Mesenchymal stem cell (in vitro differentiated cells and primary cell): ENCODE measurements around the gene HADH.

Source experiments
- DNase-seq: peaks from one replicate; pipeline ENCODE4 v3.0.0-alpha.2; 2013
- H2AFZ ChIP-seq: one replicate; pipeline ENCODE4 v1.6.1; 2013; ENCODE audit warnings: low read depth, mild to moderate bottlenecking, control low read depth, inconsistent platforms, low read length, moderate library complexity
- H2AK5ac ChIP-seq: 2 replicates; pipeline ENCODE4 v1.6.1; 2013; ENCODE audit warnings: low read length, moderate library complexity, mild to moderate bottlenecking, inconsistent platforms; ENCODE audit not compliant: severe bottlenecking
- H2BK120ac ChIP-seq: one replicate; pipeline ENCODE4 v1.6.1; 2013; ENCODE audit warnings: low read depth, mild to moderate bottlenecking, inconsistent platforms, low read length, moderate library complexity
- H2BK12ac ChIP-seq, 2 experiments: one replicate each; pipeline ENCODE4 v1.6.1; 2013; ENCODE audit warnings: inconsistent platforms in 2 of 2, low read length in 2 of 2, mild to moderate bottlenecking in 2 of 2, moderate library complexity in 2 of 2, control low read depth in 1 of 2
- H2BK15ac ChIP-seq: one replicate; pipeline ENCODE4 v1.6.1; 2013; ENCODE audit warnings: mild to moderate bottlenecking, low read depth, inconsistent platforms; ENCODE audit not compliant: poor library complexity, severe bottlenecking
- H2BK5ac ChIP-seq: 2 replicates; pipeline ENCODE4 v1.6.1; 2013; ENCODE audit warnings: low read depth, mild to moderate bottlenecking, low read length, control low read depth, inconsistent platforms; ENCODE audit not compliant: poor library complexity, severe bottlenecking
- H3K14ac ChIP-seq, 2 experiments: one replicate each; pipeline ENCODE4 v1.6.1; 2013; ENCODE audit warnings: inconsistent platforms in 2 of 2, low read length in 2 of 2, control low read depth in 1 of 2, mild to moderate bottlenecking in 1 of 2, moderate library complexity in 1 of 2
- H3K18ac ChIP-seq, 2 experiments: one replicate each; pipeline ENCODE4 v1.6.1; 2013; ENCODE audit warnings: inconsistent platforms in 2 of 2, low read length in 2 of 2, control low read depth in 1 of 2, low read depth in 1 of 2, mild to moderate bottlenecking in 1 of 2
- H3K23ac ChIP-seq, 2 experiments: one replicate each; pipeline ENCODE4 v1.6.1; 2013; ENCODE audit warnings: inconsistent platforms in 2 of 2, low read length in 2 of 2, mild to moderate bottlenecking in 2 of 2, moderate library complexity in 2 of 2, control low read depth in 1 of 2
- H3K27ac ChIP-seq: 2 replicates; pipeline ENCODE4 v1.5.1; 2013; ENCODE audit warnings: mild to moderate bottlenecking, moderate library complexity, low read length, control low read depth, inconsistent platforms; ENCODE audit not compliant: poor library complexity, severe bottlenecking
- H3K27me3 ChIP-seq, 2 experiments: 2 replicates each; pipeline versions ENCODE4 v1.6.1 to v1.7.0; 2013; ENCODE audit warnings: low read length in 2 of 2, mild to moderate bottlenecking in 2 of 2, moderate library complexity in 2 of 2, control low read depth in 1 of 2, inconsistent platforms in 1 of 2; ENCODE audit not compliant: control insufficient read depth in 1 of 2, insufficient read depth in 1 of 2
- H3K36me3 ChIP-seq, 2 experiments: 2 replicates each; pipeline versions ENCODE4 v1.6.1 to v1.7.0; 2013; ENCODE audit warnings: low read length in 2 of 2, control low read depth in 1 of 2, inconsistent platforms in 1 of 2, low read depth in 1 of 2, mild to moderate bottlenecking in 1 of 2; ENCODE audit not compliant: insufficient read depth in 2 of 2, control insufficient read depth in 1 of 2
- H3K4ac ChIP-seq, 2 experiments: one replicate each; pipeline ENCODE4 v1.6.1; 2013; ENCODE audit warnings: inconsistent platforms in 2 of 2, low read length in 2 of 2, mild to moderate bottlenecking in 2 of 2, moderate library complexity in 2 of 2, control low read depth in 1 of 2, low read depth in 1 of 2
- H3K4me1 ChIP-seq: 2 replicates; pipeline ENCODE4 v1.6.1; 2013; ENCODE audit warnings: low read depth, low read length, control low read depth; ENCODE audit not compliant: control insufficient read depth, insufficient read depth
- H3K4me2 ChIP-seq: 2 replicates; pipeline ENCODE4 v1.6.1; 2013; ENCODE audit warnings: low read length, mild to moderate bottlenecking, inconsistent platforms; ENCODE audit not compliant: poor library complexity, severe bottlenecking
- H3K4me3 ChIP-seq, 2 experiments: 2 replicates each; pipeline versions ENCODE4 v1.5.1 to v1.7.0; 2013; ENCODE audit warnings: low read length in 2 of 2, mild to moderate bottlenecking in 2 of 2, control low read depth in 1 of 2, low read depth in 1 of 2; ENCODE audit not compliant: insufficient read depth in 1 of 2
- H3K79me1 ChIP-seq: replicated peaks from 2 replicates; pipeline ENCODE4 v1.6.1; 2013; ENCODE audit warnings: mild to moderate bottlenecking, control low read depth, low read length, inconsistent platforms; ENCODE audit not compliant: poor library complexity, severe bottlenecking
- H3K9ac ChIP-seq: 2 replicates; pipeline ENCODE4 v1.7.0; 2013; ENCODE audit warnings: mild to moderate bottlenecking, low read length, moderate library complexity
- H3K9me3 ChIP-seq: 2 replicates; pipeline ENCODE4 v1.7.0; 2013; ENCODE audit warnings: mild to moderate bottlenecking, low read length; ENCODE audit not compliant: control insufficient read depth
- H4K8ac ChIP-seq: one replicate; pipeline ENCODE4 v1.6.1; 2013; ENCODE audit warnings: inconsistent platforms, mild to moderate bottlenecking, low read length, moderate library complexity
- H4K91ac ChIP-seq: one replicate; pipeline ENCODE4 v1.6.1; 2013; ENCODE audit warnings: mild to moderate bottlenecking, low read length, inconsistent platforms
- WGBS: methylation state at CpG from one replicate; pipeline ENCODE4 v1.1.7; 2013; ENCODE audit warnings: mixed read lengths; 5-methylcytosine and 5-hydroxymethylcytosine counted together

HADH gene

GRCh38 chr4:107989162-107989536 lies 540 bp upstream of the HADH start:
- H2BK15ac ChIP-seq = no peak overlapping the region
- no peak overlapping the region for H2BK5ac ChIP-seq
- no peak for DNase-seq
- no peak overlapping the region for H2AK5ac ChIP-seq
- H2BK12ac ChIP-seq = no peak overlapping the region
- peak overlapping the region; percentile 92 for H3K9ac ChIP-seq
- H3K18ac ChIP-seq = no peak overlapping the region
- no peak overlapping the region for H2BK120ac ChIP-seq
- 31% methylated on average over 8 of the region's 8 CpGs for WGBS
- H3K4me3 ChIP-seq = peak overlapping the region in 1 of 2 experiments; percentile 86
- H3K27me3 ChIP-seq = no peaks in the 10 kb centered on the region
- peaks cover 2% of the 10 kb centered on the region for H3K4me1 ChIP-seq
- H3K79me1 ChIP-seq = peaks cover 7% of the 10 kb centered on the region
- H3K36me3 ChIP-seq = no peaks in the 10 kb centered on the region
- no peak overlapping the region for H4K8ac ChIP-seq
- no peak overlapping the region for H3K14ac ChIP-seq
- no peak overlapping the region for H2AFZ ChIP-seq
- no peak overlapping the region for H3K23ac ChIP-seq
- no peak overlapping the region for H3K4ac ChIP-seq
- H4K91ac ChIP-seq = no peak overlapping the region
- H3K4me2 ChIP-seq = peak overlapping the region; percentile 80
- H3K9me3 ChIP-seq = no peaks in the 10 kb centered on the region
- H3K27ac ChIP-seq = no peak overlapping the region

- WGBS = 79% methylated on average over 3 of the region's 3 CpGs
- H3K36me3 ChIP-seq = no peaks in the 10 kb centered on the region
Measured at GRCh38 chr4:107991945-107992630, 2.4 kb downstream of the HADH start.

GRCh38 chr4:107993969-107994368 lies 4.3 kb downstream of the HADH start:
- Histone ChIP-seq H3K27me3 (no peaks in the 10 kb centered on the region), H3K14ac (no peak overlapping the region), H2BK12ac (no peak overlapping the region), H3K4ac (no peak overlapping the region), H3K36me3 (peaks cover 0 to 4% of the 10 kb centered on the region in 2 experiments), H4K8ac (no peak overlapping the region), H3K9ac (no peak overlapping the region), H3K4me3 (no peak overlapping the region), H3K27ac (no peak overlapping the region), H3K9me3 (no peaks in the 10 kb centered on the region), H2BK120ac (no peak overlapping the region), H3K18ac (no peak overlapping the region), H3K4me2 (no peak overlapping the region), H3K4me1 (peaks cover 2% of the 10 kb centered on the region), H3K79me1 (peaks cover 38% of the 10 kb centered on the region), H4K91ac (no peak overlapping the region), H3K23ac (no peak overlapping the region), H2BK15ac (no peak overlapping the region), H2AK5ac (no peak overlapping the region), H2BK5ac (no peak overlapping the region), H2AFZ (no peak overlapping the region)
- WGBS = 87% methylated on average over 3 of the region's 3 CpGs
- no peak for DNase-seq

More at GRCh38 chr4:107991945-107992630, 2.4 kb downstream of the HADH start:
- Histone ChIP-seq H4K8ac (no peak overlapping the region), H3K27me3 (no peaks in the 10 kb centered on the region), H2BK15ac (no peak overlapping the region), H3K18ac (no peak overlapping the region), H3K14ac (no peak overlapping the region), H2AFZ (no peak overlapping the region), H3K4me2 (no peak overlapping the region), H4K91ac (no peak overlapping the region), H3K79me1 (peaks cover 27% of the 10 kb centered on the region), H2BK12ac (no peak overlapping the region), H3K4me3 (peak overlapping the region in 1 of 2 experiments; percentile 86), H2AK5ac (no peak overlapping the region), H3K9ac (peak overlapping the region; percentile 92), H2BK5ac (no peak overlapping the region), H3K23ac (no peak overlapping the region), H3K4me1 (peaks cover 2% of the 10 kb centered on the region), H3K4ac (no peak overlapping the region), H2BK120ac (no peak overlapping the region), H3K9me3 (no peaks in the 10 kb centered on the region), H3K27ac (no peak overlapping the region)
- peak; percentile 37 for DNase-seq

- H3K14ac ChIP-seq = no peak overlapping the region
- no peak overlapping the region for H3K27ac ChIP-seq
- H3K9ac ChIP-seq = no peak overlapping the region
- no peak overlapping the region for H4K91ac ChIP-seq
- no peaks in the 10 kb centered on the region for H3K27me3 ChIP-seq
- peaks cover 39% of the 10 kb centered on the region for H3K79me1 ChIP-seq
- H2BK12ac ChIP-seq = peak overlapping the region in 1 of 2 experiments; percentile 19
- no peak overlapping the region for H2BK15ac ChIP-seq
- no peak overlapping the region for H2BK5ac ChIP-seq
- no peak overlapping the region for H2AK5ac ChIP-seq
- H2BK120ac ChIP-seq = no peak overlapping the region
- DNase-seq = no peak
- no peak overlapping the region for H3K4me2 ChIP-seq
- H3K18ac ChIP-seq = peak overlapping the region in 1 of 2 experiments; percentile 49
- peaks cover 0 to 4% of the 10 kb centered on the region in 2 experiments for H3K36me3 ChIP-seq
- no peak overlapping the region for H4K8ac ChIP-seq
- H3K23ac ChIP-seq = no peak overlapping the region
- no peaks in the 10 kb centered on the region for H3K9me3 ChIP-seq
- H3K4me3 ChIP-seq = no peak overlapping the region
- H3K4ac ChIP-seq = no peak overlapping the region
- no peak overlapping the region for H2AFZ ChIP-seq
- H3K4me1 ChIP-seq = peaks cover 2% of the 10 kb centered on the region
Measured at GRCh38 chr4:107994894-107995293, 5.2 kb downstream of the HADH start.
